ENCODE measurements around the gene ANP32E. TPM values are rescaled to one million over a fixed set of nuclear protein-coding genes. Genes with fewer than 3 reads are reported as not detected.
A peak's percentile ranks its signal among the peaks of the same experiment; 100 is the strongest.

The ANP32E gene
- total and polyA plus RNA-seq, 9 of the 15 experiments (the other 6 are each of a cell fraction or from before 2014, with no cell fraction given) = 60.4 to 197 (median 104) TPM

DNA sequence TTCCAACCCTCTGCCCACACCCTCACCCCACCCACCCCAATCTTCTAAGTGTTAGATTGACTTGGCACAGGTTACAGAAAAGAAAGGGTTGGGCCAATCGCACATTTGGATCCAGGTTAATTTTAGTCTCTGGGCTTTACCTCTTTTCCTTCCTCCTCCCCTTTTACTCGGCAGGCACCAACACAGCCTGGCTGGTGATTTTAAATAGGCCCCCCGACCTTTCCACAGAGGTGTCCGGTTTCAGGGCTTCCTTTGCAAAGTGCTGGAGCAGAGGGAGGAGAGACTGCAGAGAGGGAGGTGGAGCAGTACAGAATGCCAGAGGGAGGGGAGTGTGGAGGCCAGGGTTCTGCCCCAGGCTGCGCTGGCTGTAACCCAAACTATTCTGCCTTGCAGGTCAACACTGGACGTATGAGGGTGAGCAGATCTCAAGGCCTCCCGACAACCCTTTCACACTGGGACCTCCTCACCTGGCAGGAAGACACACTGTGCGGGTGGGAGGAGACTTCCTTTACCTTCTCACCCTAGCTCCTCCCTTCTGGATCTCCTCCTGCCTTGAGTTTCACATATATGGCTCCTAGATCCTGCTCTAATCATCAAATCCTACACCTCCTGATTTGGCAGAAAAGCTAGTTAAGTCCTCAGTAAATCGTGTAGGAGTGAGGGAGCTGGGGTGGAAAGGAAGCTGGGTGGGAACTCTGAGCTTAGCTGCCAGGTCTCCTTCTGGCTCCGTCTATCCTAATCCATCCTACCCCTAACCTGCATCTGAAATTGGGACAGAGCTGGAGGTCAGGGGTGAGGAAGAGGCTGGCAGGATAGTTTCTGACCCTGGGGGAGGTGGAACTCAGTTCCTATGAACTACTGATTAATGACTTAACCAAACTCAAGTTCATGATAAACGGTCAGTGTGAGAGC, 24.1 kb upstream of the ANP32E start:
- DNase-seq (ENCODE audit: extremely low read depth in 1 of 4, low spot score in 3 of 4) = peak in 2 of 4 experiments; percentile 66 to 75
- in situ Hi-C loops (cut with MboI) (loop anchor here (5.0 kb wide), 1 partner anchor 737 kb away; no protein-coding TSS in a partner anchor), intact Hi-C loops (cut with micrococcal nuclease) (loop anchor here (5.0 to 10.0 kb wide), 4 partner anchors 62 to 737 kb away; partner anchors contain the start of genes ADAMTSL4 and PRPF3)
- CTCF ChIA-PET (ENCODE audit: low intra/inter-chr PET ratio) = no interaction called here
- peaks cover 7% of the 10 kb centered on the region for H3K36me3 ChIP-seq (ENCODE audit: control insufficient read depth, insufficient read depth, low read length)
- peak overlapping the region; percentile 81 for H2AFZ ChIP-seq (ENCODE audit: low read depth, low read length)
- peaks cover 0 to 4% of the 10 kb centered on the region in 2 experiments; a peak in 2 of 5 replicates for H3K27me3 ChIP-seq (ENCODE audit: control insufficient read depth in 2 of 2, insufficient read depth in 2 of 2, low read length in 2 of 2)
- 12% methylated on average over 9 of the region's 11 CpGs for WGBS (ENCODE audit: insufficient coverage, low coverage, missing lambda C conversion rate)
- H3K4me2 ChIP-seq (ENCODE audit: insufficient read depth, low read length) = peak overlapping the region; percentile 72
- H3K27ac ChIP-seq (ENCODE audit: extremely low read depth, low read depth, low read length) = 0 out of 3 replicates have a peak overlapping the region, but pooled peaks have one; percentile 3
- no peak for FAIRE-seq
- H3K9me3 ChIP-seq (replicated peaks; ENCODE audit: control insufficient read depth, insufficient read depth, low read depth, low read length) = no peaks in the 10 kb centered on the region
- H3K9me1 ChIP-seq (ENCODE audit: control insufficient read depth, insufficient read depth, low read length) = no peaks in the 10 kb centered on the region
- POLR2A ChIA-PET = interaction anchor here (0.6 to 1.4 kb wide), 6 partner anchors 10 to 722 kb away, joined by 3 to 4 read pairs (median 3); partner anchors contain the start of genes ANXA9, APH1A and C1orf54
- no TSS peak for BruUV-seq (replicated peaks)
- peaks cover 23 to 26% of the 10 kb centered on the region in 2 experiments for H3K4me1 ChIP-seq (replicated peaks in 1 of 2; ENCODE audit: control insufficient read depth in 2 of 2, insufficient read depth in 2 of 2, low read length in 2 of 2)
- ATAC-seq = peak; percentile 79
- no peaks in the 10 kb centered on the region for H4K20me1 ChIP-seq (replicated peaks; ENCODE audit: control insufficient read depth, insufficient read depth, low read length)
- H3K9ac ChIP-seq (ENCODE audit: insufficient read depth in 1 of 2, low read depth in 2 of 2, low read length in 2 of 2) = peak overlapping the region in 1 of 2 experiments; percentile 71; a peak in 1 of 4 replicates
- no peaks in the 10 kb centered on the region for H3K79me2 ChIP-seq (ENCODE audit: control insufficient read depth, insufficient read depth, low read length)
- H3K4me3 ChIP-seq = no peak overlapping the region
- TF ChIP-seq JUN (IDR thresholded peaks at IDR 0.05; ENCODE audit: borderline replicate concordance, low read depth, low read length) = no peak
- no peak for TF ChIP-seq JUN (CRISPR knock-in tag; IDR thresholded peaks at IDR 0.05; ENCODE audit: borderline replicate concordance)
- TF ChIP-seq POLR2AphosphoS5 (IDR thresholded peaks at IDR 0.05; ENCODE audit: control insufficient read depth, insufficient read depth, low read depth, low read length) = no peak
- TF ChIP-seq NFE2 (IDR thresholded peaks at IDR 0.05; ENCODE audit: low read depth) = no peak
- TF ChIP-seq, protein P1, sequence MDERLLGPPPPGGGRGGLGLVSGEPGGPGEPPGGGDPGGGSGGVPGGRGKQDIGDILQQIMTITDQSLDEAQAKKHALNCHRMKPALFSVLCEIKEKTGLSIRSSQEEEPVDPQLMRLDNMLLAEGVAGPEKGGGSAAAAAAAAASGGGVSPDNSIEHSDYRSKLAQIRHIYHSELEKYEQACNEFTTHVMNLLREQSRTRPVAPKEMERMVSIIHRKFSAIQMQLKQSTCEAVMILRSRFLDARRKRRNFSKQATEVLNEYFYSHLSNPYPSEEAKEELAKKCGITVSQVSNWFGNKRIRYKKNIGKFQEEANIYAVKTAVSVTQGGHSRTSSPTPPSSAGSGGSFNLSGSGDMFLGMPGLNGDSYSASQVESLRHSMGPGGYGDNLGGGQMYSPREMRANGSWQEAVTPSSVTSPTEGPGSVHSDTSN (CRISPR knock-in tag; IDR thresholded peaks at IDR 0.05; ENCODE audit: low read depth) = no peak
- TF ChIP-seq, protein P1 (tag; conservative IDR thresholded peaks at IDR 0.05; ENCODE audit: low read depth) = 0 out of 2 replicates have a peak, but pooled peaks have one; percentile 26
- TF ChIP-seq, protein P2, sequence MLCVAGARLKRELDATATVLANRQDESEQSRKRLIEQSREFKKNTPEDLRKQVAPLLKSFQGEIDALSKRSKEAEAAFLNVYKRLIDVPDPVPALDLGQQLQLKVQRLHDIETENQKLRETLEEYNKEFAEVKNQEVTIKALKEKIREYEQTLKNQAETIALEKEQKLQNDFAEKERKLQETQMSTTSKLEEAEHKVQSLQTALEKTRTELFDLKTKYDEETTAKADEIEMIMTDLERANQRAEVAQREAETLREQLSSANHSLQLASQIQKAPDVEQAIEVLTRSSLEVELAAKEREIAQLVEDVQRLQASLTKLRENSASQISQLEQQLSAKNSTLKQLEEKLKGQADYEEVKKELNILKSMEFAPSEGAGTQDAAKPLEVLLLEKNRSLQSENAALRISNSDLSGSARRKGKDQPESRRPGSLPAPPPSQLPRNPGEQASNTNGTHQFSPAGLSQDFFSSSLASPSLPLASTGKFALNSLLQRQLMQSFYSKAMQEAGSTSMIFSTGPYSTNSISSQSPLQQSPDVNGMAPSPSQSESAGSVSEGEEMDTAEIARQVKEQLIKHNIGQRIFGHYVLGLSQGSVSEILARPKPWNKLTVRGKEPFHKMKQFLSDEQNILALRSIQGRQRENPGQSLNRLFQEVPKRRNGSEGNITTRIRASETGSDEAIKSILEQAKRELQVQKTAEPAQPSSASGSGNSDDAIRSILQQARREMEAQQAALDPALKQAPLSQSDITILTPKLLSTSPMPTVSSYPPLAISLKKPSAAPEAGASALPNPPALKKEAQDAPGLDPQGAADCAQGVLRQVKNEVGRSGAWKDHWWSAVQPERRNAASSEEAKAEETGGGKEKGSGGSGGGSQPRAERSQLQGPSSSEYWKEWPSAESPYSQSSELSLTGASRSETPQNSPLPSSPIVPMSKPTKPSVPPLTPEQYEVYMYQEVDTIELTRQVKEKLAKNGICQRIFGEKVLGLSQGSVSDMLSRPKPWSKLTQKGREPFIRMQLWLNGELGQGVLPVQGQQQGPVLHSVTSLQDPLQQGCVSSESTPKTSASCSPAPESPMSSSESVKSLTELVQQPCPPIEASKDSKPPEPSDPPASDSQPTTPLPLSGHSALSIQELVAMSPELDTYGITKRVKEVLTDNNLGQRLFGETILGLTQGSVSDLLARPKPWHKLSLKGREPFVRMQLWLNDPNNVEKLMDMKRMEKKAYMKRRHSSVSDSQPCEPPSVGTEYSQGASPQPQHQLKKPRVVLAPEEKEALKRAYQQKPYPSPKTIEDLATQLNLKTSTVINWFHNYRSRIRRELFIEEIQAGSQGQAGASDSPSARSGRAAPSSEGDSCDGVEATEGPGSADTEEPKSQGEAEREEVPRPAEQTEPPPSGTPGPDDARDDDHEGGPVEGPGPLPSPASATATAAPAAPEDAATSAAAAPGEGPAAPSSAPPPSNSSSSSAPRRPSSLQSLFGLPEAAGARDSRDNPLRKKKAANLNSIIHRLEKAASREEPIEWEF (CRISPR knock-in tag; IDR thresholded peaks at IDR 0.05) = no peak
- TF ChIP-seq EZH2 (IDR thresholded peaks at IDR 0.05; ENCODE audit: borderline replicate concordance, low read depth, low read length) = no peak
- TF ChIP-seq ZFPM2 (CRISPR knock-in tag; IDR thresholded peaks at IDR 0.05) = no peak

Data from K562 (cell line).